HCT116 (cell line): ENCODE measurements around the gene MYLK4. TPM values are rescaled to one million over a fixed set of nuclear protein-coding genes. Genes with fewer than 3 reads are reported as not detected.

Experiments used
- ATAC-seq: fragments of 200-7000 bp; cut with Tn5 transposase; 2 replicates; pipeline ENCODE4 v1.9.1; 2020; ENCODE audit warnings: mild to moderate bottlenecking, moderate library complexity
- BruUV-seq: library from RNA; stranded (reverse); fragments of 400-500 nt; replicated peaks from 2 replicates; lab custom pipeline; 2021; lab: Mats Ljungman, UMichigan
- CTCF ChIA-PET: fragments of 300-600 bp; sonication (Branson Sonifier 250); formaldehyde crosslinking; loops from one replicate; lab custom pipeline; 2021; ENCODE audit warnings: antibody characterized with exemption; lab: Charles Lee
- POLR2A ChIA-PET: fragments of 300-600, 350-600 bp; sonication (Branson Sonifier 250); formaldehyde crosslinking; loops from one replicate; lab custom pipeline; 2021; ENCODE audit warnings: antibody characterized with exemption; lab: Charles Lee
- RAD21 ChIA-PET, 2 experiments: fragments of 300-600 bp; sonication (Branson Sonifier 250); formaldehyde crosslinking; loops; one replicate each; lab custom pipeline; 2023; ENCODE audit warnings: low total read pairs in 2 of 2; ENCODE audit not compliant: uncharacterized antibody in 2 of 2, unreplicated experiment in 2 of 2, low non-redundant PET in 1 of 2; lab: Charles Lee
- DNase-seq: peaks from one replicate; pipeline ENCODE4 v3.0.0-alpha.2; 2010; ENCODE audit warnings: low read depth, low spot score
- H2AFZ ChIP-seq: fragments of 200-600 bp; shearing (Covaris generic), sonication (generic); 2 replicates; pipeline ENCODE4 v1.6.1; 2017; ENCODE audit warnings: low read depth, mixed run types, mixed read lengths, antibody characterized with exemption, low read length; ENCODE audit not compliant: poor library complexity, severe bottlenecking
- H3K27ac ChIP-seq: 2 replicates; pipeline ENCODE4 v1.5.1; 2012; ENCODE audit warnings: low read depth, low read length
- H3K27me3 ChIP-seq: fragments of 200-600 bp; sonication (generic); 2 replicates; pipeline ENCODE4 v1.6.1; 2016; ENCODE audit warnings: mixed run types, low read length, mixed read lengths; ENCODE audit not compliant: insufficient read depth
- H3K36me3 ChIP-seq, 2 experiments: fragments of 200-500 bp in 1 of 2; fragments of 200-600 bp in 1 of 2; sonication (Bioruptor generic) in 1 of 2; sonication (generic) in 1 of 2; 2 replicates each; pipeline versions ENCODE4 v1.5.1 to v1.6.1; 2014 to 2016; ENCODE audit warnings: low read length in 2 of 2, inconsistent platforms in 1 of 2, mixed read lengths in 1 of 2, mixed run types in 1 of 2; ENCODE audit not compliant: insufficient read depth in 2 of 2, control insufficient read depth in 1 of 2
- H3K4me1 ChIP-seq, 2 experiments: fragments of 200-600 bp in 1 of 2; sonication (generic) in 1 of 2; 2 replicates each; pipeline versions ENCODE4 v1.5.1 to v1.6.1; 2012 to 2017; ENCODE audit warnings: low read length in 2 of 2, inconsistent platforms in 1 of 2, mild to moderate bottlenecking in 1 of 2, mixed read lengths in 1 of 2, mixed run types in 1 of 2, moderate library complexity in 1 of 2; ENCODE audit not compliant: insufficient read depth in 2 of 2, control insufficient read depth in 1 of 2
- H3K4me2 ChIP-seq: fragments of 200-600 bp; sonication (generic); 2 replicates; pipeline ENCODE4 v1.6.1; 2017; ENCODE audit warnings: mixed run types, low read length, mixed read lengths
- H3K4me3 ChIP-seq, 2 experiments: fragments of 200-600 bp in 1 of 2; sonication (generic) in 1 of 2; replicated peaks in 1 of 2; 2 replicates each; pipeline ENCODE4 v1.5.1; 2011 to 2016; ENCODE audit warnings: low read length in 2 of 2, control low read depth in 1 of 2, low read depth in 1 of 2, mild to moderate bottlenecking in 1 of 2, mixed read lengths in 1 of 2, mixed run types in 1 of 2
- H3K79me2 ChIP-seq: fragments of 200-600 bp; sonication (generic); 2 replicates; pipeline ENCODE4 v1.6.1; 2017; ENCODE audit warnings: mild to moderate bottlenecking, mixed run types, low read length, moderate library complexity, mixed read lengths; ENCODE audit not compliant: insufficient read depth
- H3K9ac ChIP-seq: fragments of 200-600 bp; sonication (generic); 2 replicates; pipeline ENCODE4 v1.6.1; 2016; ENCODE audit warnings: low read length, mixed read lengths
- H3K9me2 ChIP-seq: fragments of 200-600 bp; sonication (generic), shearing (Covaris generic); 2 replicates; pipeline ENCODE4 v1.6.1; 2017; ENCODE audit warnings: mixed run types, mild to moderate bottlenecking, moderate library complexity; ENCODE audit not compliant: insufficient read depth
- H3K9me3 ChIP-seq, 2 experiments: fragments of 200-500 bp in 1 of 2; fragments of 200-600 bp in 1 of 2; sonication (Bioruptor generic) in 1 of 2; sonication (generic) in 1 of 2; 2 replicates each; pipeline ENCODE4 v1.6.1; 2014 to 2017; ENCODE audit warnings: low read length in 2 of 2, mixed read lengths in 2 of 2, inconsistent platforms in 1 of 2, low read depth in 1 of 2, mild to moderate bottlenecking in 1 of 2, mixed run types in 1 of 2, moderate library complexity in 1 of 2; ENCODE audit not compliant: control insufficient read depth in 1 of 2, insufficient read depth in 1 of 2
- H4K20me1 ChIP-seq: fragments of 200-600 bp; sonication (generic), shearing (Covaris generic); 2 replicates; pipeline ENCODE4 v1.6.1; 2017; ENCODE audit warnings: mixed run types, mild to moderate bottlenecking, moderate library complexity; ENCODE audit not compliant: insufficient read depth
- CBX3 ChIP-seq: IDR thresholded peaks from 2 replicates; pipeline ENCODE4 v1.6.1; 2012; ENCODE audit warnings: low read depth
- EZH2 ChIP-seq: fragments of 200-600 bp; sonication (generic); IDR thresholded peaks from 2 replicates; pipeline ENCODE4 v1.6.1; 2017; ENCODE audit warnings: antibody characterized with exemption, mixed run types
- EZH2phosphoT487 ChIP-seq: fragments of 200-600 bp; IDR thresholded peaks from 2 replicates; pipeline ENCODE4 v1.6.1; 2018; ENCODE audit warnings: antibody characterized with exemption, borderline replicate concordance
- JUND ChIP-seq: IDR thresholded peaks from 2 replicates; pipeline ENCODE4 v1.6.1; 2012
- POLR2A ChIP-seq: IDR thresholded peaks from 2 replicates; pipeline ENCODE4 v1.7.0; 2011; ENCODE audit warnings: borderline replicate concordance; ENCODE audit not compliant: insufficient read depth, insufficient read length; ENCODE audit errors: extremely low read depth
- POLR2AphosphoS5 ChIP-seq: IDR thresholded peaks from 2 replicates; pipeline ENCODE4 v1.6.1; 2011; ENCODE audit warnings: mild to moderate bottlenecking, low read depth, low read length, moderate library complexity
- REST ChIP-seq: IDR thresholded peaks from 2 replicates; pipeline ENCODE4 v1.6.1; 2012; ENCODE audit warnings: low read depth
- SIN3A ChIP-seq: IDR thresholded peaks from 2 replicates; pipeline ENCODE4 v1.6.1; 2012; ENCODE audit warnings: low read depth
- YY1 ChIP-seq: IDR thresholded peaks from 2 replicates; pipeline ENCODE4 v1.6.1; 2011; ENCODE audit warnings: low read length, low read depth, moderate library complexity, mild to moderate bottlenecking; ENCODE audit not compliant: insufficient replicate concordance; ENCODE audit errors: extremely low read depth
- intact Hi-C: fragments of 100-400 bp; cut with micrococcal nuclease; formaldehyde crosslinking; loops from 2 replicates; pipeline ENCODE4 v1.10.0; 2022
- total RNA-seq: library from RNA; stranded (reverse); gene quantifications from one replicate; pipeline ENCODE4 v1.2.1, GENCODE V29; 2021; ENCODE audit not compliant: unreplicated experiment

The MYLK4 gene
- total RNA-seq, 1 experiment from 2014 or later = 0.27 TPM

GRCh38 chr6:2705256-2705655, 45.5 kb downstream of the MYLK4 start:
- TF ChIP-seq POLR2A (no peak), CBX3 (no peak), EZH2phosphoT487 (no peak)
- no peak overlapping the region for H3K9ac ChIP-seq
- DNase-seq (no peak), ATAC-seq (no peak)
- H3K27ac ChIP-seq = no peak overlapping the region
- H3K4me3 ChIP-seq = no peak overlapping the region
- no peaks in the 10 kb centered on the region for H3K9me2 ChIP-seq
- RAD21 ChIA-PET = no interaction called here
- H3K4me2 ChIP-seq = no peak overlapping the region
- no peaks in the 10 kb centered on the region for H3K4me1 ChIP-seq
- intact Hi-C loops = no loop called here
- no peak overlapping the region for H2AFZ ChIP-seq
- BruUV-seq = no TSS peak
- no peaks in the 10 kb centered on the region for H3K36me3 ChIP-seq
- H3K27me3 ChIP-seq = no peaks in the 10 kb centered on the region
- no peaks in the 10 kb centered on the region for H4K20me1 ChIP-seq
- H3K79me2 ChIP-seq = no peaks in the 10 kb centered on the region
- H3K9me3 ChIP-seq = no peaks in the 10 kb centered on the region
- POLR2A ChIA-PET = no interaction called here
- CTCF ChIA-PET = no interaction called here

- intact Hi-C loops = loop anchor here (5.0 to 10.0 kb wide), 3 partner anchors 250 to 592 kb away; no protein-coding TSS in a partner anchor
- BruUV-seq = no TSS peak
- Histone ChIP-seq H3K27me3 (0 out of 2 replicates have a peak, but pooled peaks cover 6% of the 10 kb centered on the region), H4K20me1 (no peaks in the 10 kb centered on the region), H2AFZ (no peak overlapping the region), H3K4me2 (no peak overlapping the region), H3K9ac (no peak overlapping the region), H3K9me2 (no peaks in the 10 kb centered on the region), H3K9me3 (no peaks in the 10 kb centered on the region), H3K36me3 (no peaks in the 10 kb centered on the region), H3K27ac (no peak overlapping the region), H3K4me3 (no peak overlapping the region), H3K4me1 (no peaks in the 10 kb centered on the region), H3K79me2 (no peaks in the 10 kb centered on the region)
- ChIA-PET RAD21 (no interaction called here), CTCF (no interaction called here), POLR2A (no interaction called here)
- ATAC-seq (no peak), DNase-seq (no peak)
- TF ChIP-seq JUND (no peak), POLR2AphosphoS5 (no peak), YY1 (no peak), REST (no peak), SIN3A (no peak), EZH2 (no peak)
These were observed 53.4 kb downstream of the MYLK4 start for GRCh38 chr6:2697291-2697690.
